ENCODE data around the gene KANSL1. TPM values are rescaled to one million over a fixed set of nuclear protein-coding genes. Genes with fewer than 3 reads are reported as not detected.

Gene KANSL1
- total RNA-seq, 1 experiment from 2014 or later: 15.2 TPM

GRCh38 chr17:45992175-45992574, 201.1 kb downstream of the KANSL1 start:
- H3K36me3 ChIP-seq: no peaks in the 10 kb centered on the region
- no peak overlapping the region for H3K4me3 ChIP-seq
- H3K27me3 ChIP-seq: no peaks in the 10 kb centered on the region
- H3K9me3 ChIP-seq: peaks cover 2% of the 10 kb centered on the region; the same call in 1 of the 2 replicates
- DNase-seq: no peak

DNA sequence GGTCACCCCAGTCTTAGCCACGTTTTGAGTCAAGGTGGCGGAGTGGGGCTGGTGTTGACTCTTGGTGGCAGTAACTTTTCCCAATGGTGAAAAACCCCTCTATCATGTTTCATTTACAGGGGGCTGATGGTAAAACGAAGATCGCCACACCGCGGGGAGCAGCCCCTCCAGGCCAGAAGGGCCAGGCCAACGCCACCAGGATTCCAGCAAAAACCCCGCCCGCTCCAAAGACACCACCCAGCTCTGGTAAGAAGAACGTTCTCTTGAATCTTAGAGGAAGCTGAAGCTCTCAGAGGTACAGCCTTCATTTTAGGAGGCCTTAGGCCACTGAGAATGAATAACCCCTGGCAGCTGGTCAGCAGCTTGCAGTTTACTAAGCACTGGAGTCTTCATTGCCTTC, 201.9 kb downstream of the KANSL1 start:
- no peak for DNase-seq
- H3K4me3 ChIP-seq: no peak overlapping the region

GRCh38 chr17:45990886-45991285, 202.3 kb downstream of the KANSL1 start:
- Histone ChIP-seq H3K36me3 (no peaks in the 10 kb centered on the region), H3K9me3 (peaks cover 2% of the 10 kb centered on the region; the same call in 1 of the 2 replicates), H3K27me3 (no peaks in the 10 kb centered on the region), H3K4me3 (no peak overlapping the region)
- no peak for DNase-seq

More for the DNA sequence above, 201.9 kb downstream of the KANSL1 start:
- no peaks in the 10 kb centered on the region for H3K27me3 ChIP-seq
- peaks cover 2% of the 10 kb centered on the region; the same call in 1 of the 2 replicates for H3K9me3 ChIP-seq
- no peaks in the 10 kb centered on the region for H3K36me3 ChIP-seq

DNA sequence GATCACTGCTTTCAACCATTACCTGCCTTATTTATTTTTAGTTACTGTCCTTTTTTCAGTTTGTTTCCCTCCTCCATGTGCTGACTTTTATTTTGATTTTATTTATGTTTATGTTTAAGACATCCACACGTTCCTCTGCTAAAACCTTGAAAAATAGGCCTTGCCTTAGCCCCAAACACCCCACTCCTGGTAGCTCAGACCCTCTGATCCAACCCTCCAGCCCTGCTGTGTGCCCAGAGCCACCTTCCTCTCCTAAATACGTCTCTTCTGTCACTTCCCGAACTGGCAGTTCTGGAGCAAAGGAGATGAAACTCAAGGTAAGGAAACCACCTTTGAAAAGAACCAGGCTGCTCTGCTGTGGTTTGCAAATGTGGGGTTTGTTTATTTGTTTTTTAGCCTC, 203.5 kb downstream of the KANSL1 start:
- Histone ChIP-seq H3K9me3 (peaks cover 2% of the 10 kb centered on the region; the same call in 1 of the 2 replicates), H3K27me3 (no peaks in the 10 kb centered on the region), H3K36me3 (no peaks in the 10 kb centered on the region), H3K4me3 (no peak overlapping the region)
- DNase-seq: no peak

DNA sequence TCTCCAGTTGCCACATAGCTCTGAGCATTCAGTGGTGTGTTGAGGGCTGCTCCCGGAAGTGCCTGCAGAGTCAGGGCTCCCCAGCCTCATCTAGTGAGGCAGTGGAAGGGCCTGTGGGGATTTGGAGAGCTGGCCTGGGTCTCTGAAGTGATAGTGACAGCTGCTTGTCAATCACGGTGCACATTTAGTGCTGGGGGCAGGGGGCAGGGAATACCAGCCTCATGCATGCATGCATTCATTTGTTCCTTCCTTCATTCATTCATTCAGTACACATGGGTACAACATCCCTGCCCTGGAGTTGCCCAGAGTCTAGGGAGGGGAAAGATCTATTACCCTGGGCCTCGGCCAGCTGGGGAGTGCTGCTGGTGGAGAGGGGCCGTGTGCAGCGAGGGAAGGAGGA, 205.5 kb downstream of the KANSL1 start:
- DNase-seq: no peak
- peaks cover 2% of the 10 kb centered on the region; the same call in 1 of the 2 replicates for H3K9me3 ChIP-seq
- H3K4me3 ChIP-seq: no peak overlapping the region
- no peaks in the 10 kb centered on the region for H3K27me3 ChIP-seq
- H3K36me3 ChIP-seq: no peaks in the 10 kb centered on the region

DNA sequence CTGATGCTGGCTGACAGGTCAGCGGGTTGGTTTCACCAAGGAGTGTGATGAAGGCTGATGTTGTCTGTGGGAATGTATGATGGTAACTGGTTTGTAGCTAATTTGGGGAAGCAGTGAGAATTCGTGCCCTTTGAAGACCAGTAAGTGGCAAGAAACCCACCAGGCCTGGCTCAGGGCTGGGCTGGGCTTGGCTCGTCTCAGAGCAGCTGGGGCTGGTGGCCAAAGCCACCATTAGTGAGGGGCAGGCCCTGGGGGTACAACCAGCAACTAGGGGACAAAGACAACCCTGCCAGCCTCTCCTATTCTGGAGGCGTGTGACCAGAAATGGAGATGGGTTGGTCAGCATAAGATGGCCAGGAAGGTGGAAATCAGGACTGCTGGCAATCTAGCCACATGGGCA, 207.2 kb downstream of the KANSL1 start:
- no peaks in the 10 kb centered on the region for H3K36me3 ChIP-seq
- no peaks in the 10 kb centered on the region for H3K27me3 ChIP-seq
- H3K9me3 ChIP-seq: peaks cover 2% of the 10 kb centered on the region; the same call in 1 of the 2 replicates
- DNase-seq: no peak
- H3K4me3 ChIP-seq: no peak overlapping the region

- no peak for DNase-seq
- peaks cover 2% of the 10 kb centered on the region; the same call in 1 of the 2 replicates for H3K9me3 ChIP-seq
- H3K27me3 ChIP-seq: no peaks in the 10 kb centered on the region
- no peaks in the 10 kb centered on the region for H3K36me3 ChIP-seq
- no peak overlapping the region for H3K4me3 ChIP-seq
These were observed 207.8 kb downstream of the KANSL1 start for GRCh38 chr17:45985447-45985846.

DNA sequence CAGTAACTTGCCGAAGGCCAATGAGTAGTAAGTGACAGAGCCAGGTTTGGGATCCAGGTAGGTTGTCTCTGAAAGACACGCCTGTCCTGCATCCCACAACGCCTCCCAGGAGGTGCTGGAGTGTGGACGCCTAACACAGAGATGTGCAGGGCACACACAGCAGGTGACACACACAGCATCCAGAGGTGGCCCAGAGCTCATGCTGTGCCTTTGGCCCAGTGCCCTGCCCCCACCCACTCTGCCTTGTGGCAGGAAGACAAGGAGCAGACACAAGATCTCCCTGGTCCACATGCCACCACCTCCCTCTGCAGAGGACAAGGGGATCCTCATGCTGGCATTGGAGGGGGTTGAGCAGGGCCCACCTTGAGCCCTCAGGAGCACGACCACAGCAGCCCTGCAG, 208.9 kb downstream of the KANSL1 start:
- Histone ChIP-seq H3K9me3 (no peaks in the 10 kb centered on the region), H3K27me3 (no peaks in the 10 kb centered on the region), H3K36me3 (no peaks in the 10 kb centered on the region), H3K4me3 (no peak overlapping the region)
- DNase-seq: no peak

DNA sequence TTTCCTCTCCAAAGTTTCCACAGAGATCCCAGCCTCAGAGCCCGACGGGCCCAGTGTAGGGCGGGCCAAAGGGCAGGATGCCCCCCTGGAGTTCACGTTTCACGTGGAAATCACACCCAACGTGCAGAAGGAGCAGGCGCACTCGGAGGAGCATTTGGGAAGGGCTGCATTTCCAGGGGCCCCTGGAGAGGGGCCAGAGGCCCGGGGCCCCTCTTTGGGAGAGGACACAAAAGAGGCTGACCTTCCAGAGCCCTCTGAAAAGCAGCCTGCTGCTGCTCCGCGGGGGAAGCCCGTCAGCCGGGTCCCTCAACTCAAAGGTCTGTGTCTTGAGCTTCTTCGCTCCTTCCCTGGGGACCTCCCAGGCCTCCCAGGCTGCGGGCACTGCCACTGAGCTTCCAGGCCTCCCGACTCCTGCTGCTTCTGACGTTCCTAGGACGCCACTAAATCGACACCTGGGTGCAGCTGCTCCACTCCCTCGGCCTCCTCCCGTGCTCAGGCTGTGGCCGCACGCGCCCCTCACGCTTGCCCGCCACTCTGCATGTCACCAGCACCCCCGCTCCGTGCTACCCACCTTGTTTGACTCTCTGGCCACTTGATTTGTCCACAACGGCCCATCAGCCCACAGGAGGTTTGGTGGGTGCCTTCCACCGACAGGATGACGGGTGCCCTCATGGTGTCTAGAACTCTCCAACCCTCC, 209.5 kb downstream of the KANSL1 start:
- DNase-seq: no peak
- Histone ChIP-seq H3K27me3 (no peaks in the 10 kb centered on the region), H3K4me3 (no peak overlapping the region), H3K36me3 (no peaks in the 10 kb centered on the region), H3K9me3 (no peaks in the 10 kb centered on the region)

GRCh38 chr17:45982791-45983613, 210.2 kb downstream of the KANSL1 start:
- no peaks in the 10 kb centered on the region for H3K27me3 ChIP-seq
- H3K9me3 ChIP-seq: no peaks in the 10 kb centered on the region
- no peak for DNase-seq
- H3K4me3 ChIP-seq: no peak overlapping the region
- H3K36me3 ChIP-seq: no peaks in the 10 kb centered on the region

DNA sequence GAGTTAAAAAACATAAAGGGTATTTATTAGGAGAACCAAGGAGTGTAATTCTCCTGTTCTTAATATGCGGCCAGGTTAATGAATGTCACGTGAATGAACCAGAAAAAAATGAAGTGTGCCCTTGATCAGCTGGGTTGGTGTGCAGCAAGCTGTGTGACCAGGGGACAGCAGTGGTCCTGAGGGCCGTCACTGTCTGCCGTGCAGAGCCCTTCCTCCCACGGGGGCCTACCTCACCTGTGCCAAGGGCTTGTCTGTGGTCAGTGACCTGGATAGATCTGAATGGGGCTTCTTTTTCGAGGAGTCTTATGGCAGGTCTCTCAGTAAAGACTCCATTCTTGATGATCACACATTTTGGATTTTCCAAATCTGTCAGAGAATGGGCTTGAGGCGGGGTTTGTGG, 211.9 kb downstream of the KANSL1 start:
- Histone ChIP-seq H3K36me3 (no peaks in the 10 kb centered on the region), H3K9me3 (no peaks in the 10 kb centered on the region), H3K27me3 (no peaks in the 10 kb centered on the region), H3K4me3 (no peak overlapping the region)
- DNase-seq: no peak

DNA sequence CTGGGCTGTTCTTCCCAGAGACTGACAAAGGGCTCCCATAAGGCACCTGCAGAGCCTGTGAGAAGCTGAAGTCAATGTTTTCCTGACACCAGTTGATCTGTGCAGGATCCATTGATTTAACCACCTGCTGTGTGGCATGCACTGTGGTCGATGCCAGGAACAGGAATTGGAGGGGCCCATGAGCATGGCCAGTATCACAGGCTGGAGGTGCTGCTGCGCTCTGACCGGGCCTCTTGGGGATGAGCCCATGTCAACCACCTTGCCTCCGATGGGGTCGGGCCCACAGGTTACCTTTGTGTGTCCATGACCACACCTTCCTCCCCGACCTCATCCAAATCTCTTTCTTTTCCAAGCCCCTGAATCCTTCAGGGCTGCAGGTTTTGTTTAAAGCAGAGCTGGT, 212.4 kb downstream of the KANSL1 start:
- no peak for DNase-seq
- H3K27me3 ChIP-seq: no peaks in the 10 kb centered on the region
- no peaks in the 10 kb centered on the region for H3K36me3 ChIP-seq
- H3K4me3 ChIP-seq: no peak overlapping the region
- H3K9me3 ChIP-seq: no peaks in the 10 kb centered on the region

Other genes with a start within 250 kb of the KANSL1 start
- gene STH, start 194.2 kb downstream of the KANSL1 start, total RNA-seq (2014; rRNA removed; shearing (Covaris generic); ENCODE audit: low replicate concordance): not detected in 2 replicates
- not detected in 2 replicates for gene LRRC37A, start 101.7 kb upstream of the KANSL1 start, total RNA-seq (2014; rRNA removed; shearing (Covaris generic); ENCODE audit: low replicate concordance)
- gene ARL17B, start 168.3 kb upstream of the KANSL1 start, total RNA-seq (2014; rRNA removed; shearing (Covaris generic); ENCODE audit: low replicate concordance): 2.4 and 8.6 TPM in 2 replicates